Lung (tissue), 12 donors: Measurements from ENCODE around the gene TPTE2. TPM values are rescaled to one million over a fixed set of nuclear protein-coding genes. Genes with fewer than 3 reads are reported as not detected.
"Not testable (repeated sequence)": the region's sequence is repeated elsewhere in the genome, so short reads cannot be mapped to it uniquely, and the experiment has no call there.

ENCODE experiments used
- ATAC-seq: fragments of 200-7000 bp; cut with Tn5 transposase; one replicate; pipeline ENCODE4 v1.9.1; 2020; ENCODE audit warnings: moderate number of reproducible peaks; ENCODE audit not compliant: insufficient read depth, low FRiP score
- DNase-seq, 3 donors: peaks; one replicate each; pipeline ENCODE4 v3.0.0-alpha.2; 2013 to 2017
- H3K27ac ChIP-seq, 2 donors: one replicate each; pipeline ENCODE4 v1.5.1; 2013; ENCODE audit warnings: mild to moderate bottlenecking in 2 of 2, moderate library complexity in 2 of 2, control low read depth in 1 of 2, inconsistent platforms in 1 of 2, low read depth in 1 of 2, low read length in 1 of 2
- H3K27me3 ChIP-seq, 3 donors: one replicate each; pipeline ENCODE4 v1.5.1; 2013; ENCODE audit warnings: low read length in 2 of 3; ENCODE audit not compliant: control insufficient read depth in 3 of 3, insufficient read depth in 3 of 3
- H3K36me3 ChIP-seq, 4 donors: one replicate each; pipeline ENCODE4 v1.5.1; 2013; ENCODE audit warnings: low read length in 4 of 4, mild to moderate bottlenecking in 1 of 4, moderate library complexity in 1 of 4; ENCODE audit not compliant: control insufficient read depth in 4 of 4, insufficient read depth in 4 of 4
- H3K4me1 ChIP-seq, 5 donors: one replicate each; pipeline ENCODE4 v1.5.1; 2013; ENCODE audit warnings: low read length in 5 of 5, mild to moderate bottlenecking in 2 of 5, moderate library complexity in 1 of 5; ENCODE audit not compliant: control insufficient read depth in 5 of 5, insufficient read depth in 5 of 5
- H3K4me3 ChIP-seq: one replicate; pipeline ENCODE4 v1.5.1; 2013; ENCODE audit warnings: mild to moderate bottlenecking, control low read depth, moderate library complexity
- H3K9ac ChIP-seq, 2 donors: one replicate each; pipeline ENCODE4 v1.5.1; 2013; ENCODE audit warnings: low read length in 2 of 2, control low read depth in 1 of 2; ENCODE audit not compliant: insufficient read depth in 1 of 2
- H3K9me3 ChIP-seq, 4 donors: one replicate each; pipeline ENCODE4 v1.5.1; 2013; ENCODE audit warnings: low read length in 3 of 4, mild to moderate bottlenecking in 1 of 4, moderate library complexity in 1 of 4; ENCODE audit not compliant: control insufficient read depth in 4 of 4, insufficient read depth in 3 of 4
- CTCF ChIP-seq: IDR thresholded peaks from 2 replicates; pipeline ENCODE4 v1.5.1; 2012; ENCODE audit warnings: mild to moderate bottlenecking; ENCODE audit errors: control extremely low read depth, extremely low read depth
- WGBS, 2 donors: extraction: QIAGEN DNeasy Blood & Tissue Kit; methylation state at CpG; one replicate each; pipeline ENCODE4 v1.1.7; 2013; 5-methylcytosine and 5-hydroxymethylcytosine counted together
- polyA plus RNA-seq, 2 donors: library from polyadenylated mRNA; stranded (reverse); fragments of 200-250 nt; gene quantifications; one replicate each; pipeline ENCODE4 v1.2.1, GENCODE V29; 2013
- total RNA-seq, 2 donors: library from RNA; depleted of rRNA in 1 of 2; stranded (reverse); fragments of >200 nt in 1 of 2; gene quantifications; one replicate each; pipeline ENCODE4 v1.2.1, GENCODE V29; 2014 to 2021
- donor health status: control.
- donor health status: control.
- donor health status: Bipolar disorder and iron deficiency.
- donor health status: healthy.
- donor health status: DM: yes; HTN: yes; CAD: no.

TPTE2 gene
- total and polyA plus RNA-seq, 4 donors, result 0.02 to 0.12 TPM; not detected in 2

DNA sequence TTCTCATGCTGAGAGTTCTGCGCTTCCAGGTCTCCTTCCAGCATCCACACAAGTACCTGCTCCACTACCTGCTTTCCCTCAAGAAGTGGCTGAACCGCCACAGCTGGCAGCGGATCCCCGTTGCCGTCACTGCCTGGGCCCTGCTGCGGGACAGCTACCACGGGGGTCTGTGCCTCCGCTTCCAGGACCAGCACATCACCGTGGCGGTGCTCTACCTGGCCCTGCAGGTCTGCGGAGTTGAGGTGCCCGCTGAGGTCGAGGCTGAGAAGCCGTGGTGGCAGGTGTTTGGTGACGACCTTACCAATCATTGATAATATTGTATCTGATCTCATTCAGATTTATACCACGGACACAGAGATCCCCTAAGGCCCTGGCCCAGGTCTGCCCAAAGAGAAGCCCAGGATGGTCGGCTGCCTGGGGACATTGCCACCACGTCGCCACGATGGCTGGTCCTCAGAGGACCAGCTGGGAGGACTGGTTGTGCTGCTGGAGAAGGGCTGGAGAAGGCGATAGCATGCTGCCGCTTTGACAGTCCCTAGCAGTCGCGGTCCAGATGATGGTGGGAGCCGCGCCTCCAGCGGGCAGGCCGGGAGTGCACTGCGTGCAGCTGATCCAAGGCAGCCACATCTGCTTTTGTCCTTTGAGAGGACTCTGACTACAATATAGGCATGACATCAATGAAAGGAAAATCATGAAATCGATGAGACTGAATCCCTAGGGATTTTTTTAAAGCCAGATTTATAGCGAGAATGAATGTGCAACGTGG, 178.4 kb downstream of the TPTE2 start:
- not testable (repeated sequence) for H3K36me3 ChIP-seq, H3K27me3 ChIP-seq, H3K27ac ChIP-seq, H3K9ac ChIP-seq, H3K4me3 ChIP-seq, DNase-seq, ATAC-seq, H3K9me3 ChIP-seq, H3K4me1 ChIP-seq
- 81 to 86% methylated on average over 32 of the region's 32 CpGs for WGBS, 2 donors

DNA sequence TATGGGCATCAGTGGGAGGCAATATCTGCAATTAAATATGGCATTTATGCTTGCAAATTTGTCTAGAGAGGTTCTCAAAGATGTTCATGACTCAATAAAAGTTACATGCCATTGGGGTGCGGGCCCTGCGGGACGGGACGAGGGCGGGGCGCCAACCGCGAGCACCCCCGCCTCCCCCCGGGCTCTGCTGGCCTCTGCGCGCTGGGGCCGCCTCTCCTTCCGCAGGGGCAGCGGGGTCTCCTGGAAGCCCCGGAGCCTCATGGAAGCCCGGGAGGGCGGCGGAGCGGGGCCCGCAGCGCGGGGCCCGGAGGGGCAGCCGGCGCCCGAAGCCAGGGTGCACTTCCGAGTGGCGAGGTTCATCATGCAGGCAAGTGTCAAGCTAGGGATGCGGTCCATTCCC, 179.2 kb downstream of the TPTE2 start:
- peaks cover 0 to 4% (median 0%) of the 10 kb centered on the region in 4 donors for H3K9me3 ChIP-seq
- H3K27ac ChIP-seq, result no peak overlapping the region
- TF ChIP-seq CTCF, result no peak
- ATAC-seq (no peak), DNase-seq (no peak)
- no peaks in the 10 kb centered on the region for H3K27me3 ChIP-seq
- no peaks in the 10 kb centered on the region for H3K4me1 ChIP-seq
- H3K4me3 ChIP-seq, result no peak overlapping the region
- no peak overlapping the region for H3K9ac ChIP-seq
- H3K36me3 ChIP-seq, result no peaks in the 10 kb centered on the region
- WGBS, 2 donors, result 65 to 76% methylated on average over 30 of the region's 30 CpGs

Other genes starting within 250 kb of the TPTE2 start
- 10 to 100 TPM; 24.2 to 39.1 TPM for gene MPHOSPH8, start 72.1 kb upstream of the TPTE2 start, total RNA-seq
- 10 to 100 TPM; 16.5 to 35.0 TPM for gene MPHOSPH8, start 72.1 kb upstream of the TPTE2 start, polyA plus RNA-seq
- 100 to 1,000 TPM in 1 of 2 donors, 10 to 100 TPM in 1; 46.0 to 103 TPM for gene PSPC1, start 221.4 kb upstream of the TPTE2 start, total RNA-seq
- 10 to 100 TPM; 23.5 to 33.3 TPM for gene PSPC1, start 221.4 kb upstream of the TPTE2 start, polyA plus RNA-seq